ENCODE results near the gene ACAA2. TPM values are rescaled to one million over a fixed set of nuclear protein-coding genes. Genes with fewer than 3 reads are reported as not detected.

Gene ACAA2
- total and polyA plus RNA-seq, 10 of the 15 experiments (the other 5 are each of a cell fraction or from before 2014, with no cell fraction given) = 43.1 to 134 (median 64.6) TPM

- TF ChIP-seq ZNF687 (IDR thresholded peaks at IDR 0.05) (no peak), IKZF1 (conservative IDR thresholded peaks at IDR 0.05) (no peak)
These were observed 5.8 kb upstream of the ACAA2 start (continued) for GRCh38 chr18:49819071-49819662.

GRCh38 chr18:49817947-49818346 is 4.6 kb upstream of the ACAA2 start:
- Histone ChIP-seq H3K4me3 (no peak overlapping the region), H3K36me3 (ENCODE audit: control insufficient read depth in 2 of 2, insufficient read depth in 2 of 2, low read length in 1 of 2) (no peaks in the 10 kb centered on the region), H3K79me2 (ENCODE audit: control insufficient read depth, insufficient read depth, low read length) (peaks cover 2% of the 10 kb centered on the region), H4K20me1 (ENCODE audit: control insufficient read depth, insufficient read depth) (no peaks in the 10 kb centered on the region), H3K9ac (ENCODE audit: control insufficient read depth, insufficient read depth, low read length) (no peak overlapping the region), H3K27ac (ENCODE audit: control insufficient read depth, insufficient read depth) (no peak overlapping the region), H3K27me3 (replicated peaks in 1 of 2; ENCODE audit: control insufficient read depth in 2 of 2, insufficient read depth in 2 of 2, low read length in 1 of 2) (no peaks in the 10 kb centered on the region), H2AFZ (ENCODE audit: control insufficient read depth, low read depth, low read length) (no peak overlapping the region), H3K9me3 (replicated peaks; ENCODE audit: control insufficient read depth, insufficient read depth, low read length) (no peaks in the 10 kb centered on the region), H3K4me1 (ENCODE audit: control insufficient read depth, insufficient read depth, low read length) (peaks cover 18% of the 10 kb centered on the region), H3K4me2 (ENCODE audit: control insufficient read depth, insufficient read depth) (no peak overlapping the region)
- in situ Hi-C loops (cut with MboI) = no loop called here
- ChIA-PET RAD21 (ENCODE audit: unreplicated experiment) (no interaction called here), CTCF (no interaction called here), POLR2A (no interaction called here), SMC1A (ENCODE audit: uncharacterized antibody, unreplicated experiment) (interaction anchor here (0.7 kb wide), 1 partner anchor 565 kb away, joined by 3 read pairs; no protein-coding TSS in a partner anchor)
- FAIRE-seq = no peak
- DNase-seq (ENCODE audit: low read depth, low spot score) = no peak
- WGBS (ENCODE audit: insufficient coverage, insufficient replicate concordance, low lambda C conversion rate, missing lambda C conversion rate) = 97% methylated on average over 5 of the region's 5 CpGs
- no peak for ATAC-seq
- intact Hi-C loops (cut with micrococcal nuclease; ENCODE audit: unreplicated experiment) = no loop called here
- no TSS peak for BruUV-seq (replicated peaks)
- no peak for TF ChIP-seq TCF3 (IDR thresholded peaks at IDR 0.05; ENCODE audit: borderline replicate concordance, insufficient read depth, low read depth, low read length)
- TF ChIP-seq NR2C1 (IDR thresholded peaks at IDR 0.05) = no peak
- no peak for TF ChIP-seq MTA2 (IDR thresholded peaks at IDR 0.05; ENCODE audit: low read depth)
- TF ChIP-seq NR2F1 (conservative IDR thresholded peaks at IDR 0.05) = no peak
- TF ChIP-seq REST (IDR thresholded peaks at IDR 0.05; ENCODE audit: low read depth, low read length) = no peak
- no peak for TF ChIP-seq SUZ12 (IDR thresholded peaks at IDR 0.05; ENCODE audit: unreplicated experiment)
- TF ChIP-seq ZBTB11 (CRISPR knock-in tag; IDR thresholded peaks at IDR 0.05) = no peak
- TF ChIP-seq EGR1 (IDR thresholded peaks at IDR 0.05; ENCODE audit: borderline replicate concordance in 1 of 2, low read depth in 2 of 2, low read length in 2 of 2) = no peak
